Spleen (tissue), 7 donors: Measurements from ENCODE around the gene FGFR2.

Experiments used
- POLR2A ChIP-seq, 3 donors: fragments of 450-650 bp; IDR thresholded peaks; one replicate each; pipeline ENCODE4 v1.5.1; 2017; ENCODE audit warnings: antibody characterized with exemption in 3 of 3, mild to moderate bottlenecking in 1 of 3
- TF ChIP-seq, protein P1 (sequence below), 11 experiments: fragments of 200-600 bp in 7 of 11; fragments of 450-650 bp in 4 of 11; sonication (generic) in 4 of 11; IDR thresholded peaks in 8 of 11; conservative IDR thresholded peaks in 3 of 11; 1 replicate in 7 of 11; 2 replicates in 4 of 11; pipeline versions ENCODE4 v1.4.0 to v1.8.0; 2016 to 2021; ENCODE audit warnings: antibody characterized with exemption in 11 of 11, inconsistent platforms in 4 of 11, mild to moderate bottlenecking in 1 of 11
- donor health status: DM: no; HTN: no; CAD: no; lungs with moderate emphysema.
- donor health status: DM: no; HTN: no; CAD: no.
- donor health status: DM: no; HTN: no; CAD: no.

- no peak for TF ChIP-seq POLR2A (IDR thresholded peaks at IDR 0.05)
- TF ChIP-seq, protein P1, sequence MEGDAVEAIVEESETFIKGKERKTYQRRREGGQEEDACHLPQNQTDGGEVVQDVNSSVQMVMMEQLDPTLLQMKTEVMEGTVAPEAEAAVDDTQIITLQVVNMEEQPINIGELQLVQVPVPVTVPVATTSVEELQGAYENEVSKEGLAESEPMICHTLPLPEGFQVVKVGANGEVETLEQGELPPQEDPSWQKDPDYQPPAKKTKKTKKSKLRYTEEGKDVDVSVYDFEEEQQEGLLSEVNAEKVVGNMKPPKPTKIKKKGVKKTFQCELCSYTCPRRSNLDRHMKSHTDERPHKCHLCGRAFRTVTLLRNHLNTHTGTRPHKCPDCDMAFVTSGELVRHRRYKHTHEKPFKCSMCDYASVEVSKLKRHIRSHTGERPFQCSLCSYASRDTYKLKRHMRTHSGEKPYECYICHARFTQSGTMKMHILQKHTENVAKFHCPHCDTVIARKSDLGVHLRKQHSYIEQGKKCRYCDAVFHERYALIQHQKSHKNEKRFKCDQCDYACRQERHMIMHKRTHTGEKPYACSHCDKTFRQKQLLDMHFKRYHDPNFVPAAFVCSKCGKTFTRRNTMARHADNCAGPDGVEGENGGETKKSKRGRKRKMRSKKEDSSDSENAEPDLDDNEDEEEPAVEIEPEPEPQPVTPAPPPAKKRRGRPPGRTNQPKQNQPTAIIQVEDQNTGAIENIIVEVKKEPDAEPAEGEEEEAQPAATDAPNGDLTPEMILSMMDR (IDR thresholded peaks at IDR 0.05 in 8 of 11, conservative IDR thresholded peaks at IDR 0.05 in 3 of 11): no peak
These were observed 103.9 kb downstream of the FGFR2 start for GRCh38 chr10:121494296-121494695.
